Raji (cell line): Measurements from ENCODE around the gene KCNC3.

Experiments
- POLR2A ChIP-seq: IDR thresholded peaks from 2 replicates; pipeline ENCODE4 v1.6.1; 2011; ENCODE audit warnings: low read depth, low read length, control low read depth; ENCODE audit not compliant: insufficient read depth

The KCNC3 gene

DNA sequence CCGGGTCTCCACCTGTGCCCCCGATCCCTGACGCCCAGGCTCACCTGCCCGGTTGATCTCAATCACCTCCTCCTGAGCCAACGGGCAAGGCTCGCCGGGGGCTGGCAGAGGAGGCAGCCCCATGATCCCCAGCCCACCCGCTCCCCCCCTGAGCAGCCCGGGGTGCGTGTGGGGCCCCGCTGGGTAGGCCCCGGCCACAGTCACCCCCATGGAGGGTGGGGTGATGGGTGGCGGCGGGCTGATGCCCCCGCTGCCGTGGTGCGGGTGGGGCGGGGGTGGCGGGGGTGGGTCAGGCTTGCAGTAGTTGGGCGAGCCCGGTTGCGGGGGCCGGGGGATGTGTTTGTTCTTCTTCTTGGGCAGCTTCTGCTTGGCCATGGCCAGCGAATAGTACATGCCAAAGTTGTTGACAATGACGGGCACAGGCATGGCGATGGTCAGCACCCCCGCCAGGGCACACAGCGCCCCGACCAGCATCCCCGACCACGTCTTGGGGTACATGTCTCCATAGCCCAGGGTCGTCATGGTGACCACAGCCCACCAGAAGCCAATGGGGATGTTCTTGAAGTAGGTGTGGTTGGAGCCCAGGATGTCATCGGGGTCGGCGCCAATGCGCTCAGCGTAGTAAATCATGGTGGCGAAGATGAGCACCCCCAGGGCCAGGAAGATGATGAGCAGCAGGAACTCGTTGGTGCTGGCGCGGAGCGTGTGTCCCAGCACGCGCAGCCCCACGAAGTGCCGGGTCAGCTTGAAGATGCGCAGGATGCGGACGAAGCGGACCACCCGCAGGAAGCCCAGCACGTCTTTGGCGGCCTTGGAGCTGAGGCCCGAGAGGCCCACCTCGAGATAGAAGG is 6.0 kb downstream of the KCNC3 start:
- no peak for TF ChIP-seq POLR2A

DNA sequence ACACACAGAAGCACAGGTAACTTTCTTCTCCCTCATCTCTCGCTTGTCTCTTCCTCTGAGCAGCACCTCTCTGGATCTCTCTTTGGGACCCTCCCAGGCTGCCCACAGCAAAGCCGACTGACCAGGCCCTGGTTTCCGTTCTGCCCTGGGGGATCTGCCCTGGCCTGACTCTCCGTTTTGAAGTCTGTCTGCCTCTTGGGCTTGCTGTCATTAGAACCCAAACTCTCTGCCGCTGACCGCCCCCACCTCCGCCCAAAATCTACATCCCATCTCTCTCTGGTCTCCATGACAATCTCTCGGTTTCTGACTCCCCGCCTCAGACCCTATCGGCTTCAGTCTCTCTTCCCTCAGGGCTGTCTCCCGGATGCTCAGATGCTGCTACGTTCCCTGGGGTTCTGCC is 6.9 kb downstream of the KCNC3 start:
- no peak for TF ChIP-seq POLR2A

DNA sequence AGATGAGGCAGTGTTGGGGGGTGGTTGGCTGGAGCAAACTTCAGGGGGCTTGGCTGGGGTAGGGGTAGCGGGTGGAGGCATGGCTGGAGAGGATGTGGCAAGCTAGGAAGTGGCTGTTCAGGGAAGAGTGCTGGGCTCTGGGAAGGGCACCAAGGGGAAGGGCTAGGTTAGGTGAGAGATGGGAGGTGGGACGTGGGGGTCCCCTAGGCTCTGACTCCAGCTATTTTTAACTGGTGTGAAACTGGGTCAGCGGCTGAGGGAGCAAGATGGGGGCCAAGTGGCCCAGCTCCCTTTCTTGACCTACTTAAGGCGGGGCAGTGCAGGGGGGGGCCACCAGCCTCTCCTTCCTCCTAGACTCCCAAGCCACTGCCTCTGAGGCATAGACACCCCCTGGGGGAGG is 7.3 kb downstream of the KCNC3 start:
- no peak for TF ChIP-seq POLR2A

DNA sequence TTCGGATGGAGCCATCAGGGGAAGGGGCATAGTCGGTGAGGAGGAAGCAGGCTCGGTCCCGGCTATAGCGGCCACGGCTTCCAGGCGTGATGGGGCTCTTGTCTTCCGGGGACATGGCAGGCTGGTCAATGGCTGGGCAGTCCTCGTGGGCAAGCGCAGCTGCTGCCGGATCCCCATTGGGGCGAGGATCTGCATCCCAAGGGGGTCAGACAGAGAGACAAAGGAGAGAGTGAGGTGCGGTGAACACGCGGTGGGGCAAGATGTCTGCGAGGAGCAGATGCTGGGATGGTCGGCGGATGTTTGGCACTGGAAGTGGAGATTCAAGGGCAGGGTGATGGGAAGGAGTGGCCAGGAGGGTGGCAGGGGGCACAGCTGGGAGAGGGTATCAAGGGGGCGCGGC is 8.6 kb downstream of the KCNC3 start:
- no peak for TF ChIP-seq POLR2A

DNA sequence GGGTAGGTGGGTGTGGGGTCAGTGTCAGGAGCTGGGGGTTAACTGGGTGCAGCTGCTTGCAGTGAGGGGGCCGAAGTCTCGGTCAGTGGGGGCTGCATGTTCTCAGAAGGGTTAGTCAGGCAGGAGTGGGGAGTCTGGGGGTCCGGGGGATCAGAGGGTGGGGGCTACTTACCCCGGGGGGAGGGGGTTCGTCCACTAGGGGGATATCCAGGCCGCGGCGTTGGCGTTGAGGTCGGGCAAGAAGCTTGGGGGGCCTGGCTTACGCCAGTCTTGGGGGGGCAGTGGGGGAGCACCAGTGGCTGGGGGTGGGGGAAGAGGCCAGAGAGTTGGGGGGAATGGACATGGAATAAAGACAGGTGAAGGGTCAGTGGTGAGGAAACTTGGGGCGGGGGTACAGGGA is 9.1 kb downstream of the KCNC3 start:
- TF ChIP-seq POLR2A = no peak

DNA sequence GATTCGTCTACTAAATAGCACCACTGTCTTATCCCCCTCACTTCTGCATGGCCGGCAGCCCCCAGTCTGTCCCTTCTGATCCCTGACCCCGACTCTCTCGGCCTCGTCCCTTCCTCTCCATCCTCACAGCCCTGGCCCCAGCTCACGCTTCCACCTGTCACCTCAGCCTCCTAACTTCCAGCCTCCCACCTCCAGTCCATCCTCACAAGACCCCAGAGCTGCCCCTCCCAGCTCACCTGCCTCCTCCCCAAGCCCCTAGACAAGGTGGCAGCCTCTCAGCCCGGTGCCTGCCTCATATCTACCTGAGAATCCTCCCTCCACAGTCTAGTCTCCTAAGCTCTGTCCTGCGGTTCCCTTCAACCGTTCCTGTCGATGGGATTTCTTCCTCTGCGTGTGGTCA is 10.0 kb downstream of the KCNC3 start:
- no peak for TF ChIP-seq POLR2A

DNA sequence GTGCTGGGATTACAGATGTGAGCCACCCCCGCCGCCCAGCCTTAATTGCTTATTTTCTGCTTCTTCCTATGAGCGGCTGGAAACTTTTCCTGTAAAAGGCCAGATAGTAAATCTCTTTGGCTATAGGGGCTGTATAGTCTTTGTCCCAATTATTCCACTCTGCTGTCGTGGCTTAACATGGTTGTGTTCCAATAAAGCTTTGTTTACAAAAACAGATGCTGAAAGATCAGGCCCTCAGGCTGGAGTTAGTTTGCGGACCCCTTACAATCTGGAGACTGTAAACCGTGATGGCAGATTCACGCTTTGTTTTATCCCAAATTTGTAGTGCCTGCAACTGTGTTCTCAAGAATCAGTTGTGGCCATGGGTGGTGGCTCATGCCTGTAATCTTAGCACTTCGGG is 10.7 kb downstream of the KCNC3 start:
- no peak for TF ChIP-seq POLR2A

- TF ChIP-seq POLR2A = no peak
Measured at GRCh38 chr19:50317115-50317514, 12.1 kb downstream of the KCNC3 start.

DNA sequence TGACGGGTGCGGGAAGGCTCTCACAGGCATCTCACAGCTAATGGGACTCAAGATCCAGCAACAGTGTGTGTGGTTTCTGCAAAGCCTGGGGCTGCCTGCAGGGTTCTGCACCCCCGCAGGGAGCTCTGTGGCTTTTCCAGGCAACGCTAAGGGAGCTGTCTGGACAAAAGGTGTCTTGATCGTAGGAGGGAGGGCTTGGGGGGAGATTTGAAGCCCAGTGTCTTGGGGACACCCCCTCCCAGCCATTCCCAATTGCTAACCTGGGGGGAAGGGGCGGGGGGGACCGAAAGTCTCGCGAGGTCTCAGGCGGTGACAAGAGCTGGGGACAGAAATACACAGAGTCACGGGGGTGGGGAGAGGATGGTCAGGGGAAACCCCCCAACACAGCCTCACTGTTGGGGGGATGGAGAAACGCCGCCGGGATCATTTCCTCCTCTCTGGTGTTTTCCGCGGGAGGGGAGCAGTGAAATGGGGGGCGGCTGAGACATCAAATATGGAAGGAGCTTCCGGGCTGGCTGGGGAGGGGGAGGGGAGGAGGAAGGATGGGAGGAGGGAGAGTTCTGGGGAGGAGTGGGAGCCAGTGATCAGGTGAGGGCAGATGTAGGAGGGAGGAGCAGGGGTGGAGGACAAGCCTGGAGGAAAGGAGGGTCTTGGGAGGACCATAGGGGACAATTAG is 13.3 kb downstream of the KCNC3 start:
- TF ChIP-seq POLR2A = no peak

DNA sequence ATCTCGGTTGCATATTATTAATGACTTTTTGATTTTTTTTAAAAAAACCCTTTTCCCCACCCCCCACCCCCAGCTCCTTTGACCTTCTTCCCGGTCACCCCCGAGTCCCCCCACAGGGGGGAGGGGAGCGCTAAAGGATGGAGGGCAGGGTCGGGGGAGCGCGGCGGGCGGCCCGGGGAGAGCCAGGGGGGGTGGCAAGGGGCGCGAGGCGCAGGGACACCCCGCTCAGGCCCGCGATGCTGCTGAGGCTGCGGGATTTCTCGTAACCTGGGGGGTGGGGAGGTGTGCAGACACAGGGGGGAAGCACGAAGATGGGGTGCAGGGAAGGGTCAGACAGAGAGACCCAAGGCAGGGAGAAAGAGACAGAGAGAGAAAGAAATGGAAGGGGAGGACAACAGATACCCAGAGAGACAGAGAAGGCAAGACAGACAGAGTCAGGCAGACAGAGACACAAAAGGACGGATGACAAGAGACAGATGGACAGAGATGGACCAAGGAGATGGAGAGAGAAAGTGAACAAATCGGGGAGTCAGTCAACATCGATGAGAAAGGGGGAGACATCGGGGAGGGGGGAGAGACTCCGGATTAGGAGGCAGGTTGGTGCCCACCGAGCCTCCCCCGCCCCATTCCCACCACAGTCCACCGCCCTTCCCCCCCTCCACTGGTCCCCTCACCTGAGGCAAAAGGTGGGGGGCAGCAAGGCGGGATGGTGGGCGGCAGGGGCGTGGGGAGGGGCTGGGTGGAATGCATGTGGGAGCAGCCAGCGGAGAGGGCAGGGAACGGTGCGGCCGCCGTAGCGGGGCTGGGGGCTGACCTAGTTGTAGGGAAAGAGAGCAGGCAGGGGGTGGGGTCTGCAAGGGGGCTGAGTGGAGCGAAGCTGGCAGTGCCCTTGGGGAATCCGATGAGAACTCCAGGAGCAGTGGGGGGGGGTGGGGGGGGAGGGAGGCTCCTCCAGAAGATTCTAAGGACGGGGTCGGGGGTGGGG is 14.2 kb downstream of the KCNC3 start:
- TF ChIP-seq POLR2A = no peak

DNA sequence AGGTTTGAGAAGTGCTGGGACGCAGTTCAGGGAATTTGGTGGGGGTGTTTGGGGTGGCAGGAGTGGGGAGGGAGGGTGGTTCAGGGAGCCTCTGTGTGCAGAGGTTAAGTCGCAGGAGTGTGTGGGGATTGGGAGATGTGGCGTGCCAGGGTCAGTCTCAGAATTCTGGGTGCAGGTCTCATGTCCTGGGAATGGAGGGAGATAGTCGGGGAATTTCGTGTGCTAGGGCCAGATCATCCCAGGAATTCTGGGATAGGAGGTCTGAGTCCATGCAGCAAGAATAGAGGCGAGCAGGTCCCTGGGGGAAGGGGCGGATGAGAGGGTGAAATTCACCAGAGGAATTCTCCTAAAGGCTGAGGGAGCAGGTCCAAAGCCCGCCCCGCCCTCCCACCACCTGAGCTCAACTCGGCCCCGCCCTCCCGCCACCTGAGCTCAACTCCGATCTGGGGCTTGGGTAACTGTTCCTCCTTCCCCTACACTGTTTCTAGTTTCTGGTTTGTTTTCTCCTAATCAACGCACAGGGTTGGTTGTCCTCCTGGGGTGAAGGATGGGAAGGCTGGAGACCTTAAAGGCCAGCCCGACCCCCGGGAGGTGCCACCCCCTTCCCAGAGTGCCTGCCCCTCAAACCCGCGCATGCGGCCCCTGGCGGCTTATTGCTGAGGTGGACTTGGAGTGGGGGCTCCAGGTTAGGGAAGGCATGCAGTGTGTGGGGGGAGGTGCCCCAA is 15.2 kb downstream of the KCNC3 start:
- TF ChIP-seq POLR2A = no peak

- TF ChIP-seq POLR2A = no peak
Measured at GRCh38 chr19:50312967-50313811, 16.0 kb downstream of the KCNC3 start.

GRCh38 chr19:50311723-50312635 is 17.2 kb downstream of the KCNC3 start:
- no peak for TF ChIP-seq POLR2A
